B cell (primary cell): Measurements from ENCODE around the gene PLEKHO1. TPM values are rescaled to one million over a fixed set of nuclear protein-coding genes. Genes with fewer than 3 reads are reported as not detected.
"Not testable (repeated sequence)": the region's sequence is repeated elsewhere in the genome, so short reads cannot be mapped to it uniquely, and the experiment has no call there.

Experiments used
- ATAC-seq: fragments of 200-7000 bp; cut with Tn5 transposase; one replicate; pipeline ENCODE4 v1.10.0; 2021; ENCODE audit warnings: low read depth, mild to moderate bottlenecking, moderate number of reproducible peaks, moderate library complexity
- CTCF ChIA-PET: fragments of 350-600 bp; sonication (Branson Sonifier 250); formaldehyde crosslinking; loops from one replicate; lab custom pipeline; 2021; ENCODE audit warnings: antibody characterized with exemption, inconsistent platforms; lab: Charles Lee
- POLR2A ChIA-PET: fragments of 350-600 bp; sonication (Branson Sonifier 250); formaldehyde crosslinking; loops from one replicate; lab custom pipeline; 2021; ENCODE audit warnings: antibody characterized with exemption; lab: Charles Lee
- DNase-seq: peaks from one replicate; pipeline ENCODE4 v3.0.0; 2013
- H2AFZ ChIP-seq: 2 replicates; pipeline ENCODE4 v1.6.1; 2012; ENCODE audit warnings: mild to moderate bottlenecking, low read depth, low read length; ENCODE audit not compliant: insufficient read depth, poor library complexity, severe bottlenecking
- H3K27ac ChIP-seq, 2 donors: 1 replicate in 1 of 2; 2 replicates in 1 of 2; pipeline ENCODE4 v1.5.1; 2012 to 2013; ENCODE audit warnings: low read length in 2 of 2, mild to moderate bottlenecking in 2 of 2, moderate library complexity in 1 of 2
- H3K27me3 ChIP-seq, 4 experiments: fragments of 200-600 bp in 1 of 4; sonication (generic) in 1 of 4; replicated peaks in 1 of 4; 1 replicate in 2 of 4; 2 replicates in 2 of 4; pipeline versions ENCODE4 v1.6.1 to v1.7.0; 2013 to 2016; ENCODE audit warnings: low read length in 3 of 4, mild to moderate bottlenecking in 2 of 4, mixed read lengths in 1 of 4, moderate library complexity in 1 of 4; ENCODE audit not compliant: insufficient read depth in 4 of 4, control insufficient read depth in 3 of 4; ENCODE audit errors: control extremely low read depth in 1 of 4
- H3K36me3 ChIP-seq, 2 experiments: replicated peaks in 1 of 2; 1 replicate in 1 of 2; 2 replicates in 1 of 2; pipeline versions ENCODE4 v1.6.1 to v1.7.1; 2013; ENCODE audit warnings: low read length in 1 of 2; ENCODE audit not compliant: insufficient read depth in 2 of 2, control insufficient read depth in 1 of 2; ENCODE audit errors: control extremely low read depth in 1 of 2, extremely low read depth in 1 of 2
- H3K4me1 ChIP-seq, 2 donors: fragments of 200-600 bp in 1 of 2; sonication (generic) in 1 of 2; 1 replicate in 1 of 2; 2 replicates in 1 of 2; pipeline versions ENCODE4 v1.5.1 to v1.6.1; 2013 to 2017; ENCODE audit warnings: low read length in 2 of 2; ENCODE audit not compliant: control insufficient read depth in 2 of 2, insufficient read depth in 2 of 2
- H3K4me2 ChIP-seq: replicated peaks from 2 replicates; pipeline ENCODE3; 2012; ENCODE audit warnings: mild to moderate bottlenecking, low read depth, low read length; ENCODE audit not compliant: poor library complexity, severe bottlenecking
- H3K4me3 ChIP-seq, 5 experiments: fragments of 200-600 bp in 1 of 5; sonication (generic) in 1 of 5; 1 replicate in 3 of 5; 2 replicates in 2 of 5; pipeline versions ENCODE4 v1.5.1 to v1.7.0; 2011 to 2016; ENCODE audit warnings: low read length in 4 of 5, mild to moderate bottlenecking in 4 of 5, low read depth in 2 of 5, control low read depth in 1 of 5, moderate library complexity in 1 of 5; ENCODE audit not compliant: insufficient read depth in 1 of 5; ENCODE audit errors: control extremely low read depth in 1 of 5, extremely low read depth in 1 of 5
- H3K79me2 ChIP-seq: fragments of 200-600 bp; sonication (generic); one replicate; pipeline ENCODE4 v1.6.0; 2016; ENCODE audit warnings: low read length; ENCODE audit not compliant: control insufficient read depth, insufficient read depth
- H3K9ac ChIP-seq: fragments of 200-600 bp; sonication (generic); 2 replicates; pipeline ENCODE4 v1.6.1; 2017; ENCODE audit warnings: mild to moderate bottlenecking, low read length, moderate library complexity
- H3K9me3 ChIP-seq, 3 donors: one replicate each; pipeline versions ENCODE4 v1.6.1 to v1.7.1; 2013; ENCODE audit warnings: low read length in 2 of 3; ENCODE audit not compliant: control insufficient read depth in 2 of 3, insufficient read depth in 1 of 3; ENCODE audit errors: control extremely low read depth in 1 of 3
- H4K20me1 ChIP-seq: 2 replicates; pipeline ENCODE4 v1.6.0; 2012; ENCODE audit warnings: mild to moderate bottlenecking, low read length; ENCODE audit not compliant: insufficient read depth, control insufficient read depth, poor library complexity, severe bottlenecking
- H3K27ac Mint-ChIP-seq: one replicate; pipeline ENCODE4 v1.8.0; 2021; ENCODE audit warnings: mixed read lengths
- H3K27me3 Mint-ChIP-seq: one replicate; pipeline ENCODE4 v1.8.0; 2021; ENCODE audit warnings: mixed read lengths
- H3K4me1 Mint-ChIP-seq: one replicate; pipeline ENCODE4 v1.8.0; 2021; ENCODE audit warnings: mixed read lengths
- H3K4me3 Mint-ChIP-seq: one replicate; pipeline ENCODE4 v1.8.0; 2021; ENCODE audit warnings: mixed read lengths
- H3K9me3 Mint-ChIP-seq: one replicate; pipeline ENCODE4 v1.8.0; 2022; ENCODE audit warnings: mixed read lengths; ENCODE audit not compliant: insufficient read depth
- EZH2 ChIP-seq: IDR thresholded peaks from 2 replicates; pipeline ENCODE4 v1.6.1; 2012; ENCODE audit warnings: borderline replicate concordance, low read depth, mild to moderate bottlenecking, moderate library complexity, low read length; ENCODE audit not compliant: insufficient read depth, poor library complexity, severe bottlenecking
- WGBS: methylation state at CpG from one replicate; pipeline ENCODE4 v1.1.5; 2013; ENCODE audit warnings: missing lambda C conversion rate; ENCODE audit not compliant: insufficient coverage; 5-methylcytosine and 5-hydroxymethylcytosine counted together
- intact Hi-C: fragments of 100-400 bp; cut with micrococcal nuclease; formaldehyde crosslinking; loops from one replicate; pipeline ENCODE4 v1.10.0; 2022
- polyA plus RNA-seq: library from polyadenylated mRNA; depleted of rRNA; stranded (reverse); fragments of >200 nt; gene quantifications from 2 replicates; pipeline ENCODE4 v1.2.3, GENCODE V29; 2012
- total RNA-seq, 2 donors: library from RNA; stranded (reverse); fragments of 120-200 nt in 1 of 2; gene quantifications; 1 replicate in 1 of 2; 2 replicates in 1 of 2; pipeline versions ENCODE4 v1.2.3 to v1.2.4, GENCODE V29; 2013 to 2022
- TF ChIP-seq, protein P1 (sequence below): fragments of 200-600 bp; IDR thresholded peaks from one replicate; pipeline ENCODE4 v1.8.0; 2022; ENCODE audit warnings: antibody characterized with exemption, mild to moderate bottlenecking

The PLEKHO1 gene
- total and polyA plus RNA-seq, 2 donors (not counting 1 experiment from before 2014, with no cell fraction given), result 129 to 186 TPM

DNA sequence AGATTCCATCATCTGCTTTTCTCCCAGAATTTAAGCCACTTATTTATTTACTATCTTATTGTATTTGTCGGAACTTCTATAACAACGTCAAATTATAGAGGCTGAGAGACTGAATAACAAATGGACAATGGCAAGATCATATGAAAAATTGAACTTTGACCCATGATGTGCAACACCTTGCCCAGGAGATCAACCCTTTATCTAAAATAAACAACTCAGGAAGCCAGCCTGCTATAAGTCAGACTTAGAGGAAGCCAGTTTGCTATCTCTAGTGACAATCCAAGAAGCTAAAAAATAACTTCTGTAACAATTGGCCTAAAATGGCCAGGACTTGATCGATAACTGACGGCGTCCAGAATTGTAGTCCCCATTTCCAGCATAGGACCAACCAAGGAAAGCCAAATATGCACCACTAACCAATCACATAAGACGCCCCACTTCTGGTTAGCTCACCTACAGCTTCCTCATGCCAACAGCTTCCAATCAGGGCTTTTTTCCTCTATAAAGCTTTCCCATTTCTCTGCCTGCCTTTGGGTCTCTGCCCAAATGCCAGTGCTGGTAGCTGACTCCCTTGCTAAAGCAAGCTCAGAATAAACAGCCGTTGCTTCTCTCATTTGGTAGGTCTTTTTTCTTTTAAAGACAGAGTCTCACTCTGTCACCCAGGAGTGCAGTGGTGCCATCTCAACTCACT is 57.7 kb downstream of the PLEKHO1 start:
- CTCF ChIA-PET, result interaction anchor here (1.8 kb wide), 1 partner anchor 20 kb away, joined by 8 read pairs; no protein-coding TSS in a partner anchor

DNA sequence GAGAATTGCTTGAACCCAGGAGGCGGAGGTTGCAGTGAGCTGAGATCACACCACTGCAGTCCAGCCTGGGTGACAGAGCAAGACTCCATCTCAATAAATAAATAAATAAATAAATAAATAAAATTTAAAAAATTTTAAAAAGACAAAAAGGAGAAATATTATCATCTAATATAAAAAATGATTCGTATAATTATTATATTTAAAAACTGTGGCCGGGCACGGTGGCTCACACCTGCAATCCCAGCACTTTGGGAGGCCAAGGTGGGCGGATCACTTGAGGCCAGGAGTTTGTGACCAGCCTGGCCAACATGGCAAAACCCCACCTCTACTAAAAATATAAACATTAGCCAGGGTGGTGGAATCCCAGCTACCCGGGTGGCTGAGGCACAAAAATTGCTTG is 58.7 kb downstream of the PLEKHO1 start:
- intact Hi-C loops, H3K4me2 ChIP-seq, H3K27me3 ChIP-seq, H3K27me3 Mint-ChIP-seq, ATAC-seq, CTCF ChIA-PET, H3K4me3 ChIP-seq, H3K4me1 Mint-ChIP-seq, H3K79me2 ChIP-seq, H3K9me3 Mint-ChIP-seq, H2AFZ ChIP-seq, H3K4me3 Mint-ChIP-seq, H3K9ac ChIP-seq, DNase-seq, H3K27ac Mint-ChIP-seq, H4K20me1 ChIP-seq, H3K36me3 ChIP-seq, H3K9me3 ChIP-seq, H3K4me1 ChIP-seq, H3K27ac ChIP-seq: not testable (repeated sequence)
- POLR2A ChIA-PET, result interaction anchor here (0.6 kb wide), 1 partner anchor 13 kb away, joined by 4 read pairs; no protein-coding TSS in a partner anchor
- no CpG with 5 or more reads among the region's 6 CpGs for WGBS

More for the DNA sequence above, 57.7 kb downstream of the PLEKHO1 start:
- Histone ChIP-seq H3K9me3 (no peaks in the 10 kb centered on the region), H3K27ac (no peak overlapping the region), H3K79me2 (no peaks in the 10 kb centered on the region), H3K4me1 (no peaks in the 10 kb centered on the region), H3K4me2 (no peak overlapping the region), H2AFZ (no peak overlapping the region), H3K9ac (no peak overlapping the region), H3K36me3 (no peaks in the 10 kb centered on the region), H4K20me1 (no peaks in the 10 kb centered on the region), H3K4me3 (no peak overlapping the region), H3K27me3 (no peaks in the 10 kb centered on the region)
- WGBS, result 98% methylated on average over 5 of the region's 7 CpGs
- ATAC-seq (no peak), DNase-seq (no peak)
- peaks cover 3% of the 10 kb centered on the region for H3K27me3 Mint-ChIP-seq
- TF ChIP-seq, protein P1, sequence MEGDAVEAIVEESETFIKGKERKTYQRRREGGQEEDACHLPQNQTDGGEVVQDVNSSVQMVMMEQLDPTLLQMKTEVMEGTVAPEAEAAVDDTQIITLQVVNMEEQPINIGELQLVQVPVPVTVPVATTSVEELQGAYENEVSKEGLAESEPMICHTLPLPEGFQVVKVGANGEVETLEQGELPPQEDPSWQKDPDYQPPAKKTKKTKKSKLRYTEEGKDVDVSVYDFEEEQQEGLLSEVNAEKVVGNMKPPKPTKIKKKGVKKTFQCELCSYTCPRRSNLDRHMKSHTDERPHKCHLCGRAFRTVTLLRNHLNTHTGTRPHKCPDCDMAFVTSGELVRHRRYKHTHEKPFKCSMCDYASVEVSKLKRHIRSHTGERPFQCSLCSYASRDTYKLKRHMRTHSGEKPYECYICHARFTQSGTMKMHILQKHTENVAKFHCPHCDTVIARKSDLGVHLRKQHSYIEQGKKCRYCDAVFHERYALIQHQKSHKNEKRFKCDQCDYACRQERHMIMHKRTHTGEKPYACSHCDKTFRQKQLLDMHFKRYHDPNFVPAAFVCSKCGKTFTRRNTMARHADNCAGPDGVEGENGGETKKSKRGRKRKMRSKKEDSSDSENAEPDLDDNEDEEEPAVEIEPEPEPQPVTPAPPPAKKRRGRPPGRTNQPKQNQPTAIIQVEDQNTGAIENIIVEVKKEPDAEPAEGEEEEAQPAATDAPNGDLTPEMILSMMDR, result no peak
- no peak for TF ChIP-seq EZH2
- no peak overlapping the region for H3K4me3 Mint-ChIP-seq
- POLR2A ChIA-PET, result no interaction called here
- H3K27ac Mint-ChIP-seq, result no peak overlapping the region
- intact Hi-C loops, result no loop called here
- H3K4me1 Mint-ChIP-seq, result no peaks in the 10 kb centered on the region
- no peaks in the 10 kb centered on the region for H3K9me3 Mint-ChIP-seq

Other genes starting within 250 kb of the PLEKHO1 start
- 0.07 and 0.10 TPM in 2 replicates for gene SV2A, start 232.1 kb upstream of the PLEKHO1 start, total RNA-seq
- gene SV2A, start 232.1 kb upstream of the PLEKHO1 start, polyA plus RNA-seq, result 0.23 and 0.24 TPM in 2 replicates
- 59.7 and 60.1 TPM in 2 replicates for gene SF3B4, start 222.1 kb upstream of the PLEKHO1 start, total RNA-seq
- 22.6 and 26.1 TPM in 2 replicates for gene SF3B4, start 222.1 kb upstream of the PLEKHO1 start, polyA plus RNA-seq
- gene MTMR11, start 213.0 kb upstream of the PLEKHO1 start, total RNA-seq, result 0.15 TPM in 1 of 2 replicates, not detected in the other
- 0.74 and 0.91 TPM in 2 replicates for gene MTMR11, start 213.0 kb upstream of the PLEKHO1 start, polyA plus RNA-seq
- 3.3 and 4.1 TPM in 2 replicates for gene OTUD7B, start 139.2 kb upstream of the PLEKHO1 start, total RNA-seq
- gene OTUD7B, start 139.2 kb upstream of the PLEKHO1 start, polyA plus RNA-seq, result 0.25 and 0.40 TPM in 2 replicates
- 49.1 and 50.0 TPM in 2 replicates for gene VPS45, start 82.1 kb upstream of the PLEKHO1 start, total RNA-seq
- 23.4 TPM in 2 replicates for gene VPS45, start 82.1 kb upstream of the PLEKHO1 start, polyA plus RNA-seq
- 42.4 and 47.1 TPM in 2 replicates for gene ANP32E, start 86.2 kb downstream of the PLEKHO1 start, total RNA-seq
- 5.1 and 10.7 TPM in 2 replicates for gene ANP32E, start 86.2 kb downstream of the PLEKHO1 start, polyA plus RNA-seq
- not detected in 2 replicates for gene CA14, start 107.9 kb downstream of the PLEKHO1 start, total RNA-seq
- gene CA14, start 107.9 kb downstream of the PLEKHO1 start, polyA plus RNA-seq, result not detected in 2 replicates
- 134 and 135 TPM in 2 replicates for gene APH1A, start 119.1 kb downstream of the PLEKHO1 start, total RNA-seq
- gene APH1A, start 119.1 kb downstream of the PLEKHO1 start, polyA plus RNA-seq, result 165 and 197 TPM in 2 replicates
- 0.76 and 1.5 TPM in 2 replicates for gene C1orf54, start 122.9 kb downstream of the PLEKHO1 start, total RNA-seq
- 2.1 and 3.0 TPM in 2 replicates for gene C1orf54, start 122.9 kb downstream of the PLEKHO1 start, polyA plus RNA-seq
- 0.27 TPM in 1 of 2 replicates, not detected in the other for gene CIART, start 132.6 kb downstream of the PLEKHO1 start, total RNA-seq
- gene CIART, start 132.6 kb downstream of the PLEKHO1 start, polyA plus RNA-seq, result 0.46 and 0.74 TPM in 2 replicates
- 56.5 and 60.4 TPM in 2 replicates for gene MRPS21, start 143.9 kb downstream of the PLEKHO1 start, total RNA-seq
- gene MRPS21, start 143.9 kb downstream of the PLEKHO1 start, polyA plus RNA-seq, result 47.2 and 50.1 TPM in 2 replicates
- 141 and 156 TPM in 2 replicates for gene PRPF3, start 171.6 kb downstream of the PLEKHO1 start, total RNA-seq
- 83.1 and 104 TPM in 2 replicates for gene PRPF3, start 171.6 kb downstream of the PLEKHO1 start, polyA plus RNA-seq
- gene RPRD2, start 214.2 kb downstream of the PLEKHO1 start, total RNA-seq, result 49.1 and 51.4 TPM in 2 replicates
- 16.6 and 17.8 TPM in 2 replicates for gene RPRD2, start 214.2 kb downstream of the PLEKHO1 start, polyA plus RNA-seq